Measurements from ENCODE around the gene FRY. TPM values are rescaled to one million over a fixed set of nuclear protein-coding genes. Genes with fewer than 3 reads are reported as not detected.

Gene FRY
- total and polyA plus RNA-seq, 10 of the 15 experiments (the other 5 are each of a cell fraction or from before 2014, with no cell fraction given), result 0.18 to 1.4 (median 0.30) TPM

DNA sequence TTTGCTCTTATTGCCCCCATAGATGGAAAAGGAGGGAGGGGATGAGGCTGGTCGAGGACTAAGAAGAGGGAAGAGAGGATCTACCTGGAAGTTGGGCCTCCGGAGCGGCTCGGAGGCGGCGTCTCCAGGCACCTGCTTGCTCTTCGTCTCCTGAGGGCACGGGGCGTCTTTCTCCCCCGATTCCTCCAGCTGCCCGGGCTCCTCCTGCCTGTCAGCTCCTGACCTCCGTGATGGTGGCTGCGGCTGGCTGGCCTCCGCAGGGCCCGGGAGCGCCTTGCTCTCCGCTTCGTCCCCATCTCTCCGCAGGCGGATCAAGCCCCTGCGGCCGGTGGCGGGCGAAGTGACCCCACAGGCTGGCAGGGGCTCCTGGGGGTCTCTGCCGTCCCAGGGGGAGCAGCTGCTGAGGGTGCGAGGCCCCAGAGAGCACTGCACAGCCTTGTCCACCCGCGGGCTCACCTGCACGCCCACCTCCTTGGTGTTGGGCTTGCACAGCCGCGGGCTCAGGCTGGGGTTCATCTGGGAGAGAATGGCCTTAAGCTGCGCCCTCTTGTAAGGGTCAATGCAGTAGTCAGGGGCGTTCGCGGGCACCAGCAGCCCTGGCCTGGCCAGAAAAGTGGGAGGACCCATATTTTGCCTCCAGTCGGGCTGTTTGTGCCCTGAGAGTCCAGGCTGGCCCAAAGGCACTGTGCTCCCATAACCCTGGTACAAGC lies 279.8 kb downstream of the FRY start:
- SMC1A ChIA-PET (ENCODE audit: uncharacterized antibody, unreplicated experiment), result interaction anchor here (2.6 kb wide), 1 partner anchor 402 kb away, joined by 7 read pairs; no protein-coding TSS in a partner anchor
- no peak for FAIRE-seq
- intact Hi-C loops (cut with micrococcal nuclease; ENCODE audit: unreplicated experiment), result loop anchor here (2.0 kb wide), 1 partner anchor 293 kb away; no protein-coding TSS in a partner anchor
- Histone ChIP-seq H4K20me1 (ENCODE audit: control insufficient read depth, insufficient read depth) (no peaks in the 10 kb centered on the region), H3K4me1 (ENCODE audit: control insufficient read depth, insufficient read depth, low read length) (peaks cover 8% of the 10 kb centered on the region), H3K9me3 (replicated peaks; ENCODE audit: control insufficient read depth, insufficient read depth, low read length) (no peaks in the 10 kb centered on the region; the same call in 2 of the 3 replicates), H3K27ac (ENCODE audit: control insufficient read depth, insufficient read depth) (no peak overlapping the region), H3K9ac (ENCODE audit: control insufficient read depth, insufficient read depth, low read length) (no peak overlapping the region), H3K79me2 (ENCODE audit: control insufficient read depth, insufficient read depth, low read length) (peaks cover 3% of the 10 kb centered on the region), H3K4me2 (ENCODE audit: control insufficient read depth, insufficient read depth) (no peak overlapping the region), H3K27me3 (replicated peaks in 1 of 2; ENCODE audit: control insufficient read depth in 2 of 2, insufficient read depth in 2 of 2, low read length in 1 of 2) (no peaks in the 10 kb centered on the region), H3K36me3 (ENCODE audit: control insufficient read depth in 2 of 2, insufficient read depth in 2 of 2, low read length in 1 of 2) (no peaks in the 10 kb centered on the region), H3K4me3 (no peak overlapping the region), H2AFZ (ENCODE audit: control insufficient read depth, low read depth, low read length) (no peak overlapping the region)
- POLR2A ChIA-PET, result no interaction called here
- in situ Hi-C loops (cut with MboI), result loop anchor here (5.0 kb wide), 2 partner anchors 279 to 399 kb away; partner anchors contain the start of gene FRY
- CTCF ChIA-PET, result interaction anchor here (0.7 to 1.2 kb wide), 8 partner anchors 13 to 401 kb away, joined by 3 to 7 read pairs (median 3); no protein-coding TSS in a partner anchor
- no peak for ATAC-seq
- BruUV-seq (replicated peaks), result no TSS peak
- 90% methylated on average over 36 of the region's 36 CpGs for WGBS (ENCODE audit: insufficient coverage, insufficient replicate concordance, low lambda C conversion rate, missing lambda C conversion rate)
- RAD21 ChIA-PET (ENCODE audit: unreplicated experiment), result interaction anchor here (1.2 to 1.3 kb wide), 2 partner anchors 43 to 397 kb away, joined by 3 read pairs; no protein-coding TSS in a partner anchor
- TF ChIP-seq CBX3 (IDR thresholded peaks at IDR 0.05; ENCODE audit: borderline replicate concordance, low read depth) (no peak), BACH1 (IDR thresholded peaks at IDR 0.05; ENCODE audit: borderline replicate concordance) (no peak)
- TF ChIP-seq, protein P1, sequence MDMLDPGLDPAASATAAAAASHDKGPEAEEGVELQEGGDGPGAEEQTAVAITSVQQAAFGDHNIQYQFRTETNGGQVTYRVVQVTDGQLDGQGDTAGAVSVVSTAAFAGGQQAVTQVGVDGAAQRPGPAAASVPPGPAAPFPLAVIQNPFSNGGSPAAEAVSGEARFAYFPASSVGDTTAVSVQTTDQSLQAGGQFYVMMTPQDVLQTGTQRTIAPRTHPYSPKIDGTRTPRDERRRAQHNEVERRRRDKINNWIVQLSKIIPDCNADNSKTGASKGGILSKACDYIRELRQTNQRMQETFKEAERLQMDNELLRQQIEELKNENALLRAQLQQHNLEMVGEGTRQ (IDR thresholded peaks at IDR 0.05; ENCODE audit: borderline replicate concordance, low read depth, low read length), result no peak
- no peak for DNase-seq (ENCODE audit: low read depth, low spot score)
